Epithelial cell of esophagus (primary cell): ENCODE data around the gene PLXNB1.

Experiments
- DNase-seq: peaks from one replicate; pipeline ENCODE4 v3.0.0; 2010; ENCODE audit warnings: low read depth
- H3K4me3 ChIP-seq: 2 replicates; pipeline ENCODE4 v1.5.1; 2011; ENCODE audit warnings: mild to moderate bottlenecking, low read length, control low read depth
- CTCF ChIP-seq: IDR thresholded peaks from 2 replicates; pipeline ENCODE4 v1.5.1; 2011; ENCODE audit warnings: low read depth, mild to moderate bottlenecking, low read length, control low read depth, inconsistent platforms; ENCODE audit not compliant: insufficient read depth; ENCODE audit errors: missing control alignments

The PLXNB1 gene

GRCh38 chr3:48399387-48400172, 30.3 kb downstream of the PLXNB1 start:
- peak; percentile 12 for TF ChIP-seq CTCF
- no peak overlapping the region for H3K4me3 ChIP-seq
- peak; percentile 73 for DNase-seq

GRCh38 chr3:48398701-48399386, 31.0 kb downstream of the PLXNB1 start:
- H3K4me3 ChIP-seq: no peak overlapping the region
- no peak for TF ChIP-seq CTCF
- no peak for DNase-seq

- no peak overlapping the region for H3K4me3 ChIP-seq
- no peak for TF ChIP-seq CTCF
- DNase-seq: no peak
Measured at GRCh38 chr3:48397767-48398681, 31.9 kb downstream of the PLXNB1 start.

GRCh38 chr3:48395714-48396113, 34.2 kb downstream of the PLXNB1 start:
- no peak for DNase-seq
- no peak overlapping the region for H3K4me3 ChIP-seq
- TF ChIP-seq CTCF: no peak

GRCh38 chr3:48394391-48394790, 35.5 kb downstream of the PLXNB1 start:
- no peak overlapping the region for H3K4me3 ChIP-seq
- DNase-seq: no peak
- no peak for TF ChIP-seq CTCF

GRCh38 chr3:48388966-48389365, 40.9 kb downstream of the PLXNB1 start:
- no peak overlapping the region for H3K4me3 ChIP-seq
- DNase-seq: no peak
- no peak for TF ChIP-seq CTCF
